ENCODE measurements around the gene KRTAP6-3.

GRCh38 chr21:30605968-30606367 is 13.7 kb downstream of the KRTAP6-3 start:
- TF ChIP-seq, protein P1, sequence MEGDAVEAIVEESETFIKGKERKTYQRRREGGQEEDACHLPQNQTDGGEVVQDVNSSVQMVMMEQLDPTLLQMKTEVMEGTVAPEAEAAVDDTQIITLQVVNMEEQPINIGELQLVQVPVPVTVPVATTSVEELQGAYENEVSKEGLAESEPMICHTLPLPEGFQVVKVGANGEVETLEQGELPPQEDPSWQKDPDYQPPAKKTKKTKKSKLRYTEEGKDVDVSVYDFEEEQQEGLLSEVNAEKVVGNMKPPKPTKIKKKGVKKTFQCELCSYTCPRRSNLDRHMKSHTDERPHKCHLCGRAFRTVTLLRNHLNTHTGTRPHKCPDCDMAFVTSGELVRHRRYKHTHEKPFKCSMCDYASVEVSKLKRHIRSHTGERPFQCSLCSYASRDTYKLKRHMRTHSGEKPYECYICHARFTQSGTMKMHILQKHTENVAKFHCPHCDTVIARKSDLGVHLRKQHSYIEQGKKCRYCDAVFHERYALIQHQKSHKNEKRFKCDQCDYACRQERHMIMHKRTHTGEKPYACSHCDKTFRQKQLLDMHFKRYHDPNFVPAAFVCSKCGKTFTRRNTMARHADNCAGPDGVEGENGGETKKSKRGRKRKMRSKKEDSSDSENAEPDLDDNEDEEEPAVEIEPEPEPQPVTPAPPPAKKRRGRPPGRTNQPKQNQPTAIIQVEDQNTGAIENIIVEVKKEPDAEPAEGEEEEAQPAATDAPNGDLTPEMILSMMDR (IDR thresholded peaks at IDR 0.05; ENCODE audit: insufficient read depth, low read length, poor library complexity, severe bottlenecking), result no peak
- TF ChIP-seq EZH2phosphoT487 (conservative IDR thresholded peaks at IDR 0.05; ENCODE audit: low read length), result no peak
